ENCODE measurements around the gene RBM45.
"Not testable (repeated sequence)": the region's sequence is repeated elsewhere in the genome, so short reads cannot be mapped to it uniquely, and the experiment has no call there.

The RBM45 gene

DNA sequence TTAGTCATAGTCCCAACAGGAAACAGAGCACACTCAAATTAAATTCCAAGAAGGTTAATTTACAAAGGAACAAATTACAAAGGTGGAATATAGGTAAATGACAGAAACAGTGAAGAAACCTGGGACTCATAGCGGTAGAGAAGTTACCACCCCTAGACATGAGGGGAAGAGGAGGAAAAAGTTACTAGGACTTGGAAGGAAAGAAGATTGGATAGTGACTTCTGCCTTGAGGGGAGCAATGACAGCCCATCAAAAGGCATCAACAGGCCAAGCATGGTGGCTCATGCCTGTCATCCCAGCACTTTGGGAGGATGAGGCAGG lies 37.3 kb upstream of the RBM45 start:
- Histone ChIP-seq H3K36me3 (ENCODE audit: control insufficient read depth, low read length) (no peaks in the 10 kb centered on the region), H3K4me1 (ENCODE audit: control insufficient read depth, low read length) (no peaks in the 10 kb centered on the region), H3K27me3 (ENCODE audit: control insufficient read depth, low read length) (peaks cover 3% of the 10 kb centered on the region; the same call in 1 of the 2 replicates), H3K79me2 (ENCODE audit: control insufficient read depth, low read length) (no peaks in the 10 kb centered on the region), H3K9me3 (ENCODE audit: control insufficient read depth, insufficient read depth, low read length) (no peaks in the 10 kb centered on the region), H3F3A (ENCODE audit: control insufficient read depth, insufficient read depth) (no peaks in the 10 kb centered on the region), H3K4me3 (ENCODE audit: low read length) (no peak overlapping the region), H3K27ac (ENCODE audit: low read depth, low read length) (no peak overlapping the region), H4K20me1 (ENCODE audit: control insufficient read depth, insufficient read depth, low read depth, low read length) (no peaks in the 10 kb centered on the region), H3K4me2 (ENCODE audit: low read length) (no peak overlapping the region), H3K9me2 (replicated peaks; ENCODE audit: control insufficient read depth, low read length) (no peaks in the 10 kb centered on the region)
- TF ChIP-seq EZH2phosphoT487 (IDR thresholded peaks at IDR 0.05; ENCODE audit: borderline replicate concordance, low read length), result no peak
- TF ChIP-seq, protein P1, sequence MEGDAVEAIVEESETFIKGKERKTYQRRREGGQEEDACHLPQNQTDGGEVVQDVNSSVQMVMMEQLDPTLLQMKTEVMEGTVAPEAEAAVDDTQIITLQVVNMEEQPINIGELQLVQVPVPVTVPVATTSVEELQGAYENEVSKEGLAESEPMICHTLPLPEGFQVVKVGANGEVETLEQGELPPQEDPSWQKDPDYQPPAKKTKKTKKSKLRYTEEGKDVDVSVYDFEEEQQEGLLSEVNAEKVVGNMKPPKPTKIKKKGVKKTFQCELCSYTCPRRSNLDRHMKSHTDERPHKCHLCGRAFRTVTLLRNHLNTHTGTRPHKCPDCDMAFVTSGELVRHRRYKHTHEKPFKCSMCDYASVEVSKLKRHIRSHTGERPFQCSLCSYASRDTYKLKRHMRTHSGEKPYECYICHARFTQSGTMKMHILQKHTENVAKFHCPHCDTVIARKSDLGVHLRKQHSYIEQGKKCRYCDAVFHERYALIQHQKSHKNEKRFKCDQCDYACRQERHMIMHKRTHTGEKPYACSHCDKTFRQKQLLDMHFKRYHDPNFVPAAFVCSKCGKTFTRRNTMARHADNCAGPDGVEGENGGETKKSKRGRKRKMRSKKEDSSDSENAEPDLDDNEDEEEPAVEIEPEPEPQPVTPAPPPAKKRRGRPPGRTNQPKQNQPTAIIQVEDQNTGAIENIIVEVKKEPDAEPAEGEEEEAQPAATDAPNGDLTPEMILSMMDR (IDR thresholded peaks at IDR 0.05; ENCODE audit: low read depth, low read length, poor library complexity, severe bottlenecking), result no peak

DNA sequence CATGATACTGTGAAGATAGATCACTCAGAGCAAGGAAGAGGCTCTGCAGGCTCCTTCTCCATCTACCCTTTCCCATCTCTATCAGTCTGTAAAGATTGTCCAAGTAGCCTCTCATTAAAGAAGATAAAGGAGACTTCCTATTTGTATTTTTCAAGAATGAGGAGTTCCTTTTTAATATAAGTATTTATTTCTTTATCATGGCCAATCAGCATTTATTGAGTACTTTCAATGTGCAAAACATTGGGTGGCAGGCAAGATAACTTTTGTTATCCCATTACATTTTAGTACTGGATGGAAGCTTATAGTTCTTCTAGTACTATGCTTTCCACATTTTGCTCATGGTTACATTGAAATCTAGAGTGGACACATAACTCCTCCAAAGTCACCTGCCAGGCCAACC lies 36.1 kb upstream of the RBM45 start:
- no peaks in the 10 kb centered on the region for H3K9me3 ChIP-seq (ENCODE audit: control insufficient read depth, insufficient read depth, low read length)

DNA sequence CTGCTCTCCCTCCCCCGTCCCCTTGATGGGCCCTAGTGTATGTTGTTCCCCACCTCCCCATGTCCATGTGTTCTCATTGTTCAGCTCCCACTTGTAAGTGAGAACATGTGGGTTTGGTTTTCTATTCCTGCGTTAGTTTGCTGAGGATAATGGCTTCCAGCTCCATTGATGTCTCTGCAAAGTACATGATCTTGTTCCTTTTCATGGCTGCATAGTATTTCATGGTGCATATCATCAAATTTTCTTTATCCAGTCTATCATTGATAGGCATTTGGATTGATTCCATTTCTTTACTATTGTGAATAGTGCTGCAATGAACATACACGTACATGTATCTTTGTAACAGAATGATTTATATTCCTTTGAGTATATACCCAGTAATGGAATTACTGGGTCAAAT lies 33.0 kb upstream of the RBM45 start:
- not testable (repeated sequence) for H4K20me1 ChIP-seq (ENCODE audit: control insufficient read depth, insufficient read depth, low read depth, low read length); H3K27ac ChIP-seq (ENCODE audit: low read depth, low read length); H3K79me2 ChIP-seq (ENCODE audit: control insufficient read depth, low read length); H3K4me1 ChIP-seq (ENCODE audit: control insufficient read depth, low read length); H3K27me3 ChIP-seq (ENCODE audit: control insufficient read depth, low read length); H3K36me3 ChIP-seq (ENCODE audit: control insufficient read depth, low read length); H3K9me3 ChIP-seq (ENCODE audit: control insufficient read depth, insufficient read depth, low read length); H3K4me2 ChIP-seq (ENCODE audit: low read length); H3K9me2 ChIP-seq (replicated peaks; ENCODE audit: control insufficient read depth, low read length); H3F3A ChIP-seq (ENCODE audit: control insufficient read depth, insufficient read depth); H3K4me3 ChIP-seq (ENCODE audit: low read length)

More for the DNA sequence above, 36.1 kb upstream of the RBM45 start:
- Histone ChIP-seq H4K20me1 (ENCODE audit: control insufficient read depth, insufficient read depth, low read depth, low read length) (no peaks in the 10 kb centered on the region), H3K4me3 (ENCODE audit: low read length) (no peak overlapping the region), H3K4me2 (ENCODE audit: low read length) (no peak overlapping the region), H3K27me3 (ENCODE audit: control insufficient read depth, low read length) (no peaks in the 10 kb centered on the region), H3K36me3 (ENCODE audit: control insufficient read depth, low read length) (no peaks in the 10 kb centered on the region), H3F3A (ENCODE audit: control insufficient read depth, insufficient read depth) (no peaks in the 10 kb centered on the region), H3K79me2 (ENCODE audit: control insufficient read depth, low read length) (no peaks in the 10 kb centered on the region), H3K4me1 (ENCODE audit: control insufficient read depth, low read length) (no peaks in the 10 kb centered on the region), H3K9me2 (replicated peaks; ENCODE audit: control insufficient read depth, low read length) (no peaks in the 10 kb centered on the region), H3K27ac (ENCODE audit: low read depth, low read length) (no peak overlapping the region)
- TF ChIP-seq EZH2phosphoT487 (IDR thresholded peaks at IDR 0.05; ENCODE audit: borderline replicate concordance, low read length), result no peak
- TF ChIP-seq, protein P1 (IDR thresholded peaks at IDR 0.05; ENCODE audit: low read depth, low read length, poor library complexity, severe bottlenecking), result no peak

DNA sequence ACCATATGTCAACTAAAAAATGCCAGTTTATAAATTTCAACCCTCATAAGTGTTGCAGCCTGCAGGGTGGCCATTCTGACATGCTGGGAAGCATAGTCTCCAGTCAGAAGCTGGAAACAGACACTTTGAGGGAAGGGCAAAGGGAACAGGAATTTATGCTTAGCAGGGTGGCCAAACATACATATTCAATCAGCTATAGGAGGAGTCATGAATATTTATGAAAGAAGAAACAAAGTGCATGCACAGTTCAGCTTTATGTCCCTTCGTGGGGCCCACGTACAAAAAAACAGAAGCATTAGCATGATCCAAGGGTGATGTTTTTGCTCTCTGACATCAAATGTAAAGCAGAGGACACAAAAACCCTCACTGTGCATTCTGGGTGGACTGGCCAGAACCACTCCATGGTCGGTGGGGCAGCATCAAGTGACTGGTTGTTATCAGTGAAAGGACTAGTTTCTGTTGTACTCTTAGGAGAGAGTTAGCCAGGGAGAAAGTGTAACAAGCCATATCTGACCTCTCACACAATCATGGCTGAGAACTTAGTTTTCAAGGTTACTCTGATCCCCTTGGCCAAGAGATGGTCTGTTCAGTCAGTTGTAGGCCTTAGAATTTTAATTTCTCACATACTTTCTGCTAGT lies 29.7 kb upstream of the RBM45 start:
- Histone ChIP-seq H3K4me1 (ENCODE audit: control insufficient read depth, low read length) (no peaks in the 10 kb centered on the region), H4K20me1 (ENCODE audit: control insufficient read depth, insufficient read depth, low read depth, low read length) (no peaks in the 10 kb centered on the region), H3K27ac (ENCODE audit: low read depth, low read length) (no peak overlapping the region), H3F3A (ENCODE audit: control insufficient read depth, insufficient read depth) (no peaks in the 10 kb centered on the region), H3K36me3 (ENCODE audit: control insufficient read depth, low read length) (no peaks in the 10 kb centered on the region), H3K9me2 (replicated peaks; ENCODE audit: control insufficient read depth, low read length) (no peaks in the 10 kb centered on the region), H3K4me3 (ENCODE audit: low read length) (no peak overlapping the region), H3K27me3 (ENCODE audit: control insufficient read depth, low read length) (no peaks in the 10 kb centered on the region), H3K9me3 (ENCODE audit: control insufficient read depth, insufficient read depth, low read length) (no peaks in the 10 kb centered on the region), H3K79me2 (ENCODE audit: control insufficient read depth, low read length) (no peaks in the 10 kb centered on the region), H3K4me2 (ENCODE audit: low read length) (no peak overlapping the region)
- no peak for TF ChIP-seq EZH2phosphoT487 (IDR thresholded peaks at IDR 0.05; ENCODE audit: borderline replicate concordance, low read length)
- TF ChIP-seq, protein P1 (IDR thresholded peaks at IDR 0.05; ENCODE audit: low read depth, low read length, poor library complexity, severe bottlenecking), result no peak

All from DOHH2 (cell line).